AG04450 (cell line): Measurements from ENCODE around the gene ZRANB3. TPM values are rescaled to one million over a fixed set of nuclear protein-coding genes. Genes with fewer than 3 reads are reported as not detected.
"Not testable (repeated sequence)": the region's sequence is repeated elsewhere in the genome, so short reads cannot be mapped to it uniquely, and the experiment has no call there.

Experiments
- CTCF ChIA-PET: fragments of 300-600, 350-600 bp; formaldehyde crosslinking; extraction: SDS; loops from one replicate; lab custom pipeline; 2022; ENCODE audit warnings: antibody characterized with exemption, inconsistent platforms; lab: Charles Lee
- POLR2A ChIA-PET: fragments of 350-600 bp; formaldehyde crosslinking; extraction: SDS; loops from one replicate; lab custom pipeline; 2021; ENCODE audit warnings: antibody characterized with exemption, inconsistent platforms; lab: Yijun Ruan, JAX
- DNase-seq: peaks from one replicate; pipeline ENCODE4 v3.0.0-alpha.2; 2011; ENCODE audit warnings: low read depth, low spot score
- H3K27ac ChIP-seq: one replicate; pipeline ENCODE4 v1.5.1; 2012; ENCODE audit warnings: low read depth, low read length, control low read depth
- H3K27me3 ChIP-seq: one replicate; pipeline ENCODE4 v1.6.0; 2012; ENCODE audit warnings: low read length; ENCODE audit not compliant: control insufficient read depth, insufficient read depth
- H3K4me3 ChIP-seq: 2 replicates; pipeline ENCODE4 v1.5.1; 2011; ENCODE audit warnings: mild to moderate bottlenecking, low read depth, low read length, control low read depth
- H3K9me3 ChIP-seq: 2 replicates; pipeline ENCODE4 v1.5.1; 2012; ENCODE audit warnings: low read length; ENCODE audit not compliant: control insufficient read depth, insufficient read depth
- CTCF ChIP-seq: IDR thresholded peaks from 2 replicates; pipeline ENCODE4 v1.5.1; 2011; ENCODE audit warnings: low read depth, low read length, control low read depth, inconsistent platforms
- polyA plus RNA-seq: library from polyadenylated mRNA; depleted of rRNA; stranded (reverse); fragments of >200 nt; gene quantifications from 2 replicates; pipeline ENCODE4 v1.2.3, GENCODE V29; 2011

The ZRANB3 gene
- polyA plus RNA-seq, 1 experiment, result 4.0 TPM

- Histone ChIP-seq H3K27ac (no peak overlapping the region), H3K9me3 (no peaks in the 10 kb centered on the region), H3K27me3 (no peaks in the 10 kb centered on the region), H3K4me3 (no peak overlapping the region)
- no peak for TF ChIP-seq CTCF
- DNase-seq, result no peak
- ChIA-PET CTCF (no interaction called here), POLR2A (no interaction called here)
These were observed 226.3 kb downstream of the ZRANB3 start for GRCh38 chr2:135304694-135305093.

DNA sequence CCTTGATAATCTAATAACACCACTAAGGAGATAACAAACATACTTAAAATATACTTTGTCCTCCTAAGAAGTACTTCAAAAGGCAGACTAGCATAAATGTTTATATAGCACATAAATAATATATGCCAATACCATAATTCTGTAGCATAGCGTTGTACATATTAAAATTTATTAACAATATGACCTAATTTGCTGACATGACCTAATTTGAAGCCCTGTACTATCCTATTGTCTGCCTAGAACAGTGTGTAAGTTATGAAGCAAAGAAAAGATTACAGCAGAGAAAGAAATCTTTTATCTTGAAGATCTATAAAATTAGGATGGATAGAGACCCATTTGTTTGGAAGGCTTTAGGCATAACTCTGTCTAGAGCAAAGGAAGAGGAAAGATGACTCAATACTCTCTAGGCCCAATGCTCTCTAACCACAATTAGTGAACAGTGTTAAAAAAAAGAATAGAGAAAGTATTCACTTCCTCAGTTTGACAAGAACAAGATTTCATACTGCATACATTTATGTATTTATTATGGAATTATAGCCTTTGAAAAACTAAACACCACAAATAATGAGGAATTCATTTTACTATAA lies 231.3 kb downstream of the ZRANB3 start:
- DNase-seq, result no peak
- Histone ChIP-seq H3K4me3 (no peak overlapping the region), H3K9me3 (peaks cover 6% of the 10 kb centered on the region), H3K27me3 (no peaks in the 10 kb centered on the region), H3K27ac (no peak overlapping the region)
- no peak for TF ChIP-seq CTCF
- ChIA-PET POLR2A (no interaction called here), CTCF (no interaction called here)

- POLR2A ChIA-PET, result no interaction called here
- Histone ChIP-seq H3K4me3 (no peak overlapping the region), H3K9me3 (peaks cover 6% of the 10 kb centered on the region), H3K27ac (no peak overlapping the region), H3K27me3 (no peaks in the 10 kb centered on the region)
- DNase-seq, result no peak
- no peak for TF ChIP-seq CTCF
- CTCF ChIA-PET, result no interaction called here
These were observed 231.9 kb downstream of the ZRANB3 start for GRCh38 chr2:135299165-135299564.

DNA sequence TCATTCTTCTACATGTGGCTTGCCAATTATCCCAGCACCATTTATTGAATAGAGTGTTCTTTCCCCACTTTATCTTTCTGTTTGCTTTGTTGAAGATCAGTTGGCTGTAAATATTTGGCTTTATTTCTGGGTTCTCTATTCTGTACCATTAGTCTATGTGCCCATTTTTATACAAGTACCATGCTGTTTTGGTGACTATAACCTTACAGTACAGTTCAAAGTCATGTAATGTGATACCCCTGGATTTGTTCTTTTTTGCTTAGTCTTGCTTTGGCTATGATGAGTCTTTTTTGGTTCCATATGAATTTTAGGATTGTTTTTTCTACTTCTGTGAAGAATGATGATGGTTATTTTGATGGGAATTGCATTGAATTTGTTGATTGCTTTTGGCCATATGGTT lies 243.9 kb downstream of the ZRANB3 start:
- CTCF ChIA-PET, H3K4me3 ChIP-seq, H3K27me3 ChIP-seq, H3K9me3 ChIP-seq, DNase-seq, H3K27ac ChIP-seq, POLR2A ChIA-PET: not testable (repeated sequence)

DNA sequence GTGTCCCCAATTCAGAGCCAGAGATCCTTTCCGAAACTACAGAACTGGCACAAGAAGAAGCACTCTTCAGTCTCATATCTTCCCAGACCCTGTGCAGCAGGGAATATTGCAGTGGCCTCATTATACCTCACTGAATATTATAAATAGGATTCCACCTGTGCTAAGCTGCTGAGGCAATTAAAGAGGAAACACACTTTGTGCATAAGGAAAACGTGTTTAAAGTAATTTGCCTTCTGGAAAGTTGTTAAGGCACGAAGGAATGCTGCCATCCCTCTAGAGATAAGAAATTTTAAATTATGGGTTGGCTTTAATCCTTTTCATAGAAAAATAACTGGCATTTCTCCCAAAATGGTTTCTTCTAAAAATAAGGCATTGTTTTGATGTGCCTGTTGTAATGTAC lies 245.6 kb downstream of the ZRANB3 start:
- DNase-seq, result no peak
- no peak overlapping the region for H3K4me3 ChIP-seq
- no peak overlapping the region for H3K27ac ChIP-seq
- no peaks in the 10 kb centered on the region for H3K27me3 ChIP-seq
- H3K9me3 ChIP-seq, result no peaks in the 10 kb centered on the region
- POLR2A ChIA-PET, result no interaction called here
- TF ChIP-seq CTCF, result no peak
- CTCF ChIA-PET, result no interaction called here

DNA sequence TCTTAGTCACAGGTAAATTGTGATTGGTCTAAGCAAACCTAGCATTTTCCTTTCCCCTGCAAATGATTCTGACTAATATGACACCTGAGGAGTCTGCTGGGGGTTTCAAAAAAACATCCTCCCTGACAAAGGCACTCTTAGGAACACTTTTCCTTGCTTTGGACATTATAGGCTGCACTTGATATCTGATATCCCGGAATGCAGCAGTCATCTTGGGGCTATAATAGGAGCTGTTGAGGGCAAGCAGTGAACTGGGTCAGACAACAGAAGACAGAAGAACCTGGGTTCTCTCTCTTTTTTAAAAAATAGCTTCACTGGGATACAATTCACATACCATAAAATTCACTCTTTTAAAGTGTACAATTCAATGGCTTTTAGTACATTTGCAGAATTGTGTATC lies 249.6 kb downstream of the ZRANB3 start:
- ChIA-PET CTCF (no interaction called here), POLR2A (no interaction called here)
- DNase-seq, result no peak
- no peak overlapping the region for H3K27ac ChIP-seq
- no peak for TF ChIP-seq CTCF
- no peaks in the 10 kb centered on the region for H3K9me3 ChIP-seq
- no peaks in the 10 kb centered on the region for H3K27me3 ChIP-seq
- no peak overlapping the region for H3K4me3 ChIP-seq
